IgD-negative memory B cell (primary cell): ENCODE results near the gene DESI1. TPM values are rescaled to one million over a fixed set of nuclear protein-coding genes. Genes with fewer than 3 reads are reported as not detected.
"Not testable (repeated sequence)": the region's sequence is repeated elsewhere in the genome, so short reads cannot be mapped to it uniquely, and the experiment has no call there.

Source experiments
- H3K27ac Mint-ChIP-seq, 3 donors: one replicate each; pipeline ENCODE4 v1.8.0; 2020 to 2022; ENCODE audit warnings: mild to moderate bottlenecking in 3 of 3, mixed read lengths in 3 of 3, moderate library complexity in 1 of 3
- H3K27me3 Mint-ChIP-seq: one replicate; pipeline ENCODE4 v1.8.0; 2021; ENCODE audit warnings: mixed read lengths
- H3K36me3 Mint-ChIP-seq: one replicate; pipeline ENCODE4 v1.8.0; 2020; ENCODE audit warnings: mild to moderate bottlenecking, mixed read lengths
- H3K4me1 Mint-ChIP-seq, 3 donors: one replicate each; pipeline ENCODE4 v1.8.0; 2020 to 2022; ENCODE audit warnings: mixed read lengths in 3 of 3, mild to moderate bottlenecking in 1 of 3
- H3K4me3 Mint-ChIP-seq, 4 donors: one replicate each; pipeline ENCODE4 v1.8.0; 2020 to 2022; ENCODE audit warnings: mild to moderate bottlenecking in 4 of 4, mixed read lengths in 4 of 4, moderate library complexity in 3 of 4
- H3K9me3 Mint-ChIP-seq, 3 donors: one replicate each; pipeline ENCODE4 v1.8.0; 2020 to 2021; ENCODE audit warnings: mixed read lengths in 3 of 3, mild to moderate bottlenecking in 1 of 3
- polyA plus RNA-seq: library from polyadenylated mRNA; unstranded; fragments of 300-500 nt; fragmentation: Illumina TruSeq; gene quantifications from one replicate; pipeline ENCODE4 v1.2.3, GENCODE V29; 2021

DESI1 gene
- polyA plus RNA-seq, 1 donor from 2014 or later: 12.5 TPM

- peaks cover 4% of the 10 kb centered on the region for H3K36me3 Mint-ChIP-seq
- peaks cover 0 to 10% (median 2%) of the 10 kb centered on the region in 3 donors for H3K4me1 Mint-ChIP-seq
- H3K4me3 Mint-ChIP-seq: no peak overlapping the region
- no peaks in the 10 kb centered on the region for H3K27me3 Mint-ChIP-seq
- no peaks in the 10 kb centered on the region for H3K9me3 Mint-ChIP-seq
- no peak overlapping the region for H3K27ac Mint-ChIP-seq
Observed at GRCh38 chr22:41582694-41583093, 38.1 kb downstream of the DESI1 start.

GRCh38 chr22:41579997-41580355 lies 40.9 kb downstream of the DESI1 start:
- Mint-ChIP-seq H3K27ac (peak overlapping the region in 1 of 3 donors; percentile 27), H3K27me3 (no peaks in the 10 kb centered on the region), H3K36me3 (peaks cover 4% of the 10 kb centered on the region), H3K4me3 (no peak overlapping the region), H3K9me3 (no peaks in the 10 kb centered on the region), H3K4me1 (peaks cover 0 to 10% (median 0%) of the 10 kb centered on the region in 3 donors)

GRCh38 chr22:41579297-41579996 lies 41.4 kb downstream of the DESI1 start:
- Mint-ChIP-seq H3K4me1 (peaks cover 0 to 10% (median 0%) of the 10 kb centered on the region in 3 donors), H3K9me3 (no peaks in the 10 kb centered on the region), H3K36me3 (peaks cover 4% of the 10 kb centered on the region), H3K4me3 (no peak overlapping the region), H3K27me3 (no peaks in the 10 kb centered on the region), H3K27ac (no peak overlapping the region)

- Mint-ChIP-seq H3K27me3 (no peaks in the 10 kb centered on the region), H3K36me3 (peaks cover 4% of the 10 kb centered on the region), H3K4me1 (peaks cover 0 to 10% (median 0%) of the 10 kb centered on the region in 3 donors), H3K4me3 (no peak overlapping the region), H3K9me3 (no peaks in the 10 kb centered on the region), H3K27ac (no peak overlapping the region)
Observed at GRCh38 chr22:41578818-41579217, 42.0 kb downstream of the DESI1 start.

- no peaks in the 10 kb centered on the region for H3K36me3 Mint-ChIP-seq
- H3K27me3 Mint-ChIP-seq: no peaks in the 10 kb centered on the region
- H3K9me3 Mint-ChIP-seq: no peaks in the 10 kb centered on the region
- no peak overlapping the region for H3K4me3 Mint-ChIP-seq
- H3K27ac Mint-ChIP-seq: no peak overlapping the region
- peaks cover 0 to 10% (median 0%) of the 10 kb centered on the region in 3 donors for H3K4me1 Mint-ChIP-seq
Observed at GRCh38 chr22:41578114-41578513, 42.7 kb downstream of the DESI1 start.

GRCh38 chr22:41576877-41577276 lies 44.0 kb downstream of the DESI1 start:
- H3K27ac Mint-ChIP-seq: no peak overlapping the region
- no peak overlapping the region for H3K4me3 Mint-ChIP-seq
- H3K4me1 Mint-ChIP-seq: peaks cover 0 to 6% (median 0%) of the 10 kb centered on the region in 3 donors
- no peaks in the 10 kb centered on the region for H3K9me3 Mint-ChIP-seq
- H3K27me3 Mint-ChIP-seq: no peaks in the 10 kb centered on the region
- no peaks in the 10 kb centered on the region for H3K36me3 Mint-ChIP-seq

GRCh38 chr22:41575533-41575932 lies 45.3 kb downstream of the DESI1 start:
- Mint-ChIP-seq H3K27me3 (no peaks in the 10 kb centered on the region), H3K9me3 (no peaks in the 10 kb centered on the region), H3K4me3 (no peak overlapping the region), H3K4me1 (peaks cover 0 to 6% (median 0%) of the 10 kb centered on the region in 3 donors), H3K36me3 (no peaks in the 10 kb centered on the region), H3K27ac (no peak overlapping the region)

GRCh38 chr22:41574847-41575381 lies 45.9 kb downstream of the DESI1 start:
- H3K27ac Mint-ChIP-seq: no peak overlapping the region
- no peaks in the 10 kb centered on the region for H3K36me3 Mint-ChIP-seq
- no peaks in the 10 kb centered on the region for H3K27me3 Mint-ChIP-seq
- no peak overlapping the region for H3K4me3 Mint-ChIP-seq
- peaks cover 0 to 1% (median 0%) of the 10 kb centered on the region in 3 donors for H3K4me1 Mint-ChIP-seq
- no peaks in the 10 kb centered on the region for H3K9me3 Mint-ChIP-seq

GRCh38 chr22:41573677-41574076 lies 47.2 kb downstream of the DESI1 start:
- no peaks in the 10 kb centered on the region for H3K36me3 Mint-ChIP-seq
- H3K9me3 Mint-ChIP-seq: no peaks in the 10 kb centered on the region
- H3K4me3 Mint-ChIP-seq: no peak overlapping the region
- peaks cover 0 to 1% (median 0%) of the 10 kb centered on the region in 3 donors for H3K4me1 Mint-ChIP-seq
- no peaks in the 10 kb centered on the region for H3K27me3 Mint-ChIP-seq
- no peak overlapping the region for H3K27ac Mint-ChIP-seq

- H3K4me3 Mint-ChIP-seq, H3K4me1 Mint-ChIP-seq, H3K9me3 Mint-ChIP-seq, H3K27ac Mint-ChIP-seq, H3K27me3 Mint-ChIP-seq, H3K36me3 Mint-ChIP-seq: not testable (repeated sequence)
Observed at GRCh38 chr22:41572305-41572704, 48.5 kb downstream of the DESI1 start.

GRCh38 chr22:41571786-41572185 lies 49.1 kb downstream of the DESI1 start:
- H3K4me1 Mint-ChIP-seq: peaks cover 0 to 1% (median 0%) of the 10 kb centered on the region in 3 donors
- no peak overlapping the region for H3K27ac Mint-ChIP-seq
- H3K9me3 Mint-ChIP-seq: no peaks in the 10 kb centered on the region
- H3K36me3 Mint-ChIP-seq: no peaks in the 10 kb centered on the region
- no peaks in the 10 kb centered on the region for H3K27me3 Mint-ChIP-seq
- H3K4me3 Mint-ChIP-seq: no peak overlapping the region

GRCh38 chr22:41570221-41570620 lies 50.6 kb downstream of the DESI1 start:
- Mint-ChIP-seq H3K36me3 (no peaks in the 10 kb centered on the region), H3K4me1 (peaks cover 0 to 1% (median 0%) of the 10 kb centered on the region in 3 donors), H3K4me3 (no peak overlapping the region), H3K9me3 (no peaks in the 10 kb centered on the region), H3K27me3 (no peaks in the 10 kb centered on the region), H3K27ac (no peak overlapping the region)

- H3K9me3 Mint-ChIP-seq: no peaks in the 10 kb centered on the region
- H3K4me3 Mint-ChIP-seq: no peak overlapping the region
- peaks cover 0 to 1% (median 0%) of the 10 kb centered on the region in 3 donors for H3K4me1 Mint-ChIP-seq
- no peak overlapping the region for H3K27ac Mint-ChIP-seq
- peaks cover 1% of the 10 kb centered on the region for H3K27me3 Mint-ChIP-seq
- H3K36me3 Mint-ChIP-seq: no peaks in the 10 kb centered on the region
Observed at GRCh38 chr22:41568811-41569210, 52.0 kb downstream of the DESI1 start.

- no peaks in the 10 kb centered on the region for H3K9me3 Mint-ChIP-seq
- H3K27me3 Mint-ChIP-seq: peaks cover 1% of the 10 kb centered on the region
- no peak overlapping the region for H3K4me3 Mint-ChIP-seq
- peaks cover 0 to under 1% (median 0%) of the 10 kb centered on the region in 3 donors for H3K4me1 Mint-ChIP-seq
- H3K27ac Mint-ChIP-seq: no peak overlapping the region
- no peaks in the 10 kb centered on the region for H3K36me3 Mint-ChIP-seq
Observed at GRCh38 chr22:41567512-41567768, 53.4 kb downstream of the DESI1 start.

- Mint-ChIP-seq H3K4me3 (no peak overlapping the region), H3K4me1 (no peaks in the 10 kb centered on the region), H3K27ac (no peak overlapping the region), H3K36me3 (no peaks in the 10 kb centered on the region), H3K9me3 (no peaks in the 10 kb centered on the region), H3K27me3 (peaks cover 7% of the 10 kb centered on the region)
Observed at GRCh38 chr22:41565403-41566054, 55.3 kb downstream of the DESI1 start.

- no peaks in the 10 kb centered on the region for H3K9me3 Mint-ChIP-seq
- H3K36me3 Mint-ChIP-seq: no peaks in the 10 kb centered on the region
- H3K4me3 Mint-ChIP-seq: no peak overlapping the region
- no peaks in the 10 kb centered on the region for H3K4me1 Mint-ChIP-seq
- peaks cover 7% of the 10 kb centered on the region for H3K27me3 Mint-ChIP-seq
- no peak overlapping the region for H3K27ac Mint-ChIP-seq
Observed at GRCh38 chr22:41564563-41564962, 56.3 kb downstream of the DESI1 start.
